Liver (tissue), 9 donors: ENCODE results near the gene NCAM1. TPM values are rescaled to one million over a fixed set of nuclear protein-coding genes. Genes with fewer than 3 reads are reported as not detected.

Experiments used
- DNase-seq: peaks from one replicate; pipeline ENCODE4 v3.0.0-alpha.2; 2017; ENCODE audit warnings: low spot score
- H3K27ac ChIP-seq, 2 donors: one replicate each; pipeline ENCODE4 v1.7.0; 2013; ENCODE audit warnings: inconsistent platforms in 2 of 2, low read length in 2 of 2, control low read depth in 1 of 2, low read depth in 1 of 2, mild to moderate bottlenecking in 1 of 2
- H3K27me3 ChIP-seq, 4 donors: one replicate each; pipeline versions ENCODE4 v1.6.1 to v1.7.0; 2013; ENCODE audit warnings: low read length in 3 of 4, inconsistent platforms in 1 of 4, mild to moderate bottlenecking in 1 of 4, moderate library complexity in 1 of 4; ENCODE audit not compliant: control insufficient read depth in 4 of 4, insufficient read depth in 4 of 4
- H3K36me3 ChIP-seq, 4 donors: one replicate each; pipeline versions ENCODE4 v1.6.1 to v1.7.0; 2013; ENCODE audit warnings: low read length in 3 of 4, mild to moderate bottlenecking in 3 of 4, low read depth in 1 of 4, moderate library complexity in 1 of 4; ENCODE audit not compliant: control insufficient read depth in 4 of 4, insufficient read depth in 3 of 4
- H3K4me1 ChIP-seq, 4 donors: one replicate each; pipeline versions ENCODE4 v1.6.1 to v1.7.0; 2013; ENCODE audit warnings: low read length in 3 of 4, mild to moderate bottlenecking in 3 of 4, moderate library complexity in 1 of 4; ENCODE audit not compliant: control insufficient read depth in 4 of 4, insufficient read depth in 4 of 4
- H3K4me3 ChIP-seq, 3 donors: one replicate each; pipeline versions ENCODE4 v1.6.1 to v1.7.0; 2013; ENCODE audit warnings: low read length in 3 of 3, control low read depth in 1 of 3, low read depth in 1 of 3, mild to moderate bottlenecking in 1 of 3
- H3K9ac ChIP-seq, 2 donors: one replicate each; pipeline ENCODE4 v1.7.0; 2013; ENCODE audit warnings: low read length in 2 of 2, mild to moderate bottlenecking in 2 of 2, moderate library complexity in 2 of 2, control low read depth in 1 of 2, low read depth in 1 of 2
- H3K9me3 ChIP-seq, 4 donors: one replicate each; pipeline versions ENCODE4 v1.6.1 to v1.7.0; 2013; ENCODE audit warnings: low read length in 3 of 4; ENCODE audit not compliant: control insufficient read depth in 4 of 4
- CTCF ChIP-seq: fragments of 150-350 bp; IDR thresholded peaks from 2 replicates; pipeline ENCODE4 v1.5.1; 2017; ENCODE audit warnings: improper control_type of control experiment, low read depth, low read length; ENCODE audit not compliant: missing input control
- EGR1 ChIP-seq, 2 donors: IDR thresholded peaks; 2 replicates each; pipeline ENCODE4 v1.6.1; 2016 to 2018; ENCODE audit warnings: antibody characterized with exemption in 2 of 2, low read depth in 2 of 2
- FOXA1 ChIP-seq: IDR thresholded peaks from 2 replicates; pipeline ENCODE4 v1.6.1; 2016; ENCODE audit warnings: antibody characterized with exemption
- GABPA ChIP-seq, 2 donors: IDR thresholded peaks in 1 of 2; conservative IDR thresholded peaks in 1 of 2; 2 replicates each; pipeline ENCODE4 v1.6.1; 2016; ENCODE audit warnings: antibody characterized with exemption in 2 of 2, mild to moderate bottlenecking in 1 of 2, moderate library complexity in 1 of 2
- JUND ChIP-seq, 2 donors: IDR thresholded peaks; 2 replicates each; pipeline ENCODE4 v1.6.1; 2016; ENCODE audit warnings: antibody characterized with exemption in 2 of 2
- NR2F2 ChIP-seq: IDR thresholded peaks from 2 replicates; pipeline ENCODE4 v1.6.1; 2016; ENCODE audit warnings: antibody characterized with exemption
- RAD21 ChIP-seq, 2 donors: IDR thresholded peaks; 2 replicates each; pipeline ENCODE4 v1.6.1; 2016; ENCODE audit warnings: antibody characterized with exemption in 2 of 2, mild to moderate bottlenecking in 2 of 2
- REST ChIP-seq: IDR thresholded peaks from 2 replicates; pipeline ENCODE4 v1.6.1; 2016; ENCODE audit warnings: antibody characterized with exemption, mild to moderate bottlenecking
- SP1 ChIP-seq: IDR thresholded peaks from 2 replicates; pipeline ENCODE4 v1.6.1; 2018; ENCODE audit warnings: antibody characterized with exemption, mild to moderate bottlenecking
- TAF1 ChIP-seq: conservative IDR thresholded peaks from 2 replicates; pipeline ENCODE4 v1.6.1; 2016; ENCODE audit warnings: antibody characterized with exemption, mild to moderate bottlenecking
- YY1 ChIP-seq: IDR thresholded peaks from 2 replicates; pipeline ENCODE4 v1.6.1; 2016; ENCODE audit warnings: antibody characterized with exemption, mild to moderate bottlenecking
- WGBS: extraction: QIAGEN DNeasy Blood & Tissue Kit; methylation state at CpG from one replicate; pipeline ENCODE4 v1.1.7; 2013; 5-methylcytosine and 5-hydroxymethylcytosine counted together
- polyA plus RNA-seq, 2 donors: library from polyadenylated mRNA; stranded (reverse) in 1 of 2; unstranded in 1 of 2; fragments of 200-250 nt in 1 of 2; fragments of >200 nt in 1 of 2; fragmentation: Nextera tagmentation in 1 of 2; extraction: Ambion mirVana in 1 of 2; gene quantifications; one replicate each; pipeline versions ENCODE4 v1.2.1 to v1.2.3, GENCODE V29; 2013 to 2015
- total RNA-seq, 2 donors: library from RNA; depleted of rRNA; stranded (reverse); fragments of >200 nt; gene quantifications; one replicate each; pipeline ENCODE4 v1.2.3, GENCODE V29; 2014
- TF ChIP-seq, protein P1 (sequence below): IDR thresholded peaks from 2 replicates; pipeline ENCODE4 v1.6.1; 2016; ENCODE audit warnings: antibody characterized with exemption
- TF ChIP-seq, protein P2 (sequence below): IDR thresholded peaks from 2 replicates; pipeline ENCODE4 v1.6.1; 2016; ENCODE audit warnings: antibody characterized with exemption
- donor health status: healthy.
- donor health status: healthy.
- donor health status: healthy.
- donor health status: healthy.
- donor health status: healthy.

The NCAM1 gene
- total and polyA plus RNA-seq, 4 donors = 0.65 to 2.1 (median 0.88) TPM

GRCh38 chr11:112977755-112978154 lies 16.5 kb downstream of the NCAM1 start:
- WGBS = 6% methylated on average over 1 of the region's 1 CpG
- Histone ChIP-seq H3K36me3 (no peaks in the 10 kb centered on the region), H3K9ac (no peak overlapping the region), H3K27me3 (peaks cover 0 to 3% (median 1%) of the 10 kb centered on the region in 4 donors), H3K27ac (no peak overlapping the region), H3K9me3 (no peaks in the 10 kb centered on the region), H3K4me3 (no peak overlapping the region), H3K4me1 (no peaks in the 10 kb centered on the region)
- TF ChIP-seq, protein P1, sequence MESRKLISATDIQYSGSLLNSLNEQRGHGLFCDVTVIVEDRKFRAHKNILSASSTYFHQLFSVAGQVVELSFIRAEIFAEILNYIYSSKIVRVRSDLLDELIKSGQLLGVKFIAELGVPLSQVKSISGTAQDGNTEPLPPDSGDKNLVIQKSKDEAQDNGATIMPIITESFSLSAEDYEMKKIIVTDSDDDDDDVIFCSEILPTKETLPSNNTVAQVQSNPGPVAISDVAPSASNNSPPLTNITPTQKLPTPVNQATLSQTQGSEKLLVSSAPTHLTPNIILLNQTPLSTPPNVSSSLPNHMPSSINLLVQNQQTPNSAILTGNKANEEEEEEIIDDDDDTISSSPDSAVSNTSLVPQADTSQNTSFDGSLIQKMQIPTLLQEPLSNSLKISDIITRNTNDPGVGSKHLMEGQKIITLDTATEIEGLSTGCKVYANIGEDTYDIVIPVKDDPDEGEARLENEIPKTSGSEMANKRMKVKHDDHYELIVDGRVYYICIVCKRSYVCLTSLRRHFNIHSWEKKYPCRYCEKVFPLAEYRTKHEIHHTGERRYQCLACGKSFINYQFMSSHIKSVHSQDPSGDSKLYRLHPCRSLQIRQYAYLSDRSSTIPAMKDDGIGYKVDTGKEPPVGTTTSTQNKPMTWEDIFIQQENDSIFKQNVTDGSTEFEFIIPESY = no peak
- peak in 1 of 2 donors; percentile 27 for TF ChIP-seq JUND (IDR thresholded peaks at IDR 0.05)
- no peak for DNase-seq

- WGBS = 32% methylated on average over 1 of the region's 1 CpG
- DNase-seq = no peak
- H3K4me1 ChIP-seq = no peaks in the 10 kb centered on the region
- no peak overlapping the region for H3K4me3 ChIP-seq
- H3K9ac ChIP-seq = no peak overlapping the region
- no peaks in the 10 kb centered on the region for H3K27me3 ChIP-seq
- TF ChIP-seq REST = no peak
- no peak for TF ChIP-seq JUND (IDR thresholded peaks at IDR 0.05)
- no peak for TF ChIP-seq SP1
- TF ChIP-seq FOXA1 = no peak
- no peak for TF ChIP-seq GABPA (IDR thresholded peaks at IDR 0.05 in 1 of 2, conservative IDR thresholded peaks at IDR 0.05 in 1 of 2)
- TF ChIP-seq EGR1 (IDR thresholded peaks at IDR 0.05; ENCODE audit: low read depth in 2 of 2) = no peak
- TF ChIP-seq, protein P2, sequence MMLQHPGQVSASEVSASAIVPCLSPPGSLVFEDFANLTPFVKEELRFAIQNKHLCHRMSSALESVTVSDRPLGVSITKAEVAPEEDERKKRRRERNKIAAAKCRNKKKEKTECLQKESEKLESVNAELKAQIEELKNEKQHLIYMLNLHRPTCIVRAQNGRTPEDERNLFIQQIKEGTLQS = no peak
- TF ChIP-seq YY1 = no peak
- TF ChIP-seq CTCF = no peak
- TF ChIP-seq, protein P1 = no peak
- TF ChIP-seq RAD21 (IDR thresholded peaks at IDR 0.05) = no peak
- TF ChIP-seq NR2F2 = no peak
- no peak for TF ChIP-seq TAF1
- H3K36me3 ChIP-seq = no peaks in the 10 kb centered on the region
- H3K27ac ChIP-seq = no peak overlapping the region
- H3K9me3 ChIP-seq = peaks cover 0 to 15% (median 2%) of the 10 kb centered on the region in 4 donors
These were observed 22.7 kb downstream of the NCAM1 start for GRCh38 chr11:112983887-112984286.
